ENCODE measurements around the gene DNAJC25. TPM values are rescaled to one million over a fixed set of nuclear protein-coding genes. Genes with fewer than 3 reads are reported as not detected.

Gene DNAJC25
- 6.3 and 10.2 TPM in 2 replicates for total RNA-seq (2016; rRNA removed; fragmentation: Illumina TruSeq; extraction: Trizol)
- 2.4 and 2.5 TPM in 2 replicates for total RNA-seq (2016; cell fraction: cytosol; rRNA removed; fragmentation: Illumina TruSeq; extraction: Trizol; ENCODE audit: low read depth)
- total RNA-seq (2016; cell fraction: insoluble cytoplasmic fraction; rRNA removed; fragmentation: Illumina TruSeq; extraction: Trizol) = 6.5 and 9.4 TPM in 2 replicates
- total RNA-seq (2016; cell fraction: membrane; rRNA removed; fragmentation: Illumina TruSeq; extraction: Trizol) = 5.6 and 6.1 TPM in 2 replicates
- 11.2 and 12.3 TPM in 2 replicates for total RNA-seq (2016; cell fraction: nucleus; rRNA removed; fragmentation: Illumina TruSeq; extraction: Trizol)
- polyA plus RNA-seq (2011; rRNA removed) = 4.5 and 5.7 TPM in 2 replicates
- 3.0 and 3.2 TPM in 2 replicates for polyA plus RNA-seq (2011; cell fraction: cytosol; rRNA removed)
- 3.5 and 3.7 TPM in 2 replicates for polyA plus RNA-seq (2011; cell fraction: nucleus; rRNA removed)
- polyA plus RNA-seq (2012) = 4.8 and 8.4 TPM in 2 replicates
- polyA plus RNA-seq (2016; cell fraction: cytosol; fragmentation: Illumina TruSeq; extraction: Trizol; ENCODE audit: low read depth) = 2.4 and 2.8 TPM in 2 replicates
- 7.8 TPM in 2 replicates for polyA plus RNA-seq (2016; cell fraction: insoluble cytoplasmic fraction; fragmentation: Illumina TruSeq; extraction: Trizol; ENCODE audit: low read depth)
- polyA plus RNA-seq (2016; cell fraction: membrane; fragmentation: Illumina TruSeq; extraction: Trizol; ENCODE audit: low read depth) = 5.4 and 6.1 TPM in 2 replicates
- 25.6 and 26.2 TPM in 2 replicates for polyA plus RNA-seq (2016; cell fraction: nucleus; fragmentation: Illumina TruSeq; extraction: Trizol; ENCODE audit: insufficient read depth, low read depth)
- 1.5 and 1.8 TPM in 2 replicates for polyA minus RNA-seq (2011; rRNA and poly(A)+ RNA removed; ENCODE audit: low replicate concordance)
- polyA minus RNA-seq (2011; cell fraction: cytosol; rRNA and poly(A)+ RNA removed) = 0.79 and 1.7 TPM in 2 replicates
- 5.7 and 6.7 TPM in 2 replicates for polyA minus RNA-seq (2011; cell fraction: nucleus; rRNA and poly(A)+ RNA removed)
- Bru-seq, nascent RNA = percentile 88 among the genes with signal in this experiment
- BruChase-seq, experiment 1, labeled RNA remaining after a 6-hour chase = percentile 93 among the genes with signal in this experiment
- percentile 93 among the genes with signal in this experiment for BruChase-seq, experiment 2, labeled RNA remaining after a 2-hour chase
- long read RNA-seq, experiment 1, partial matches to known transcripts = 8 of 14 reads
- long read RNA-seq, experiment 1, other reads (novel, unspliced or antisense) = 1 of 14 reads
- long read RNA-seq, experiment 2, partial matches to known transcripts = 1 of 7 reads
- long read RNA-seq, experiment 2, other reads (novel, unspliced or antisense) = 1 of 7 reads

GRCh38 chr9:111631214-111631971, at the start of gene DNAJC25:
Gene DNAJC25 (plus strand): TSS chr9:111631334. CDS start chr9:111631408, 74 bp downstream.
- WGBS (ENCODE audit: low lambda C conversion rate) = 2% methylated on average over 12 of the region's 79 CpGs
- Histone ChIP-seq H3K9me3 (ENCODE audit: low read length) (no peaks in the 10 kb centered on the region), H3K4me1 (ENCODE audit: insufficient read depth, low read length) (peaks cover 64% of the 10 kb centered on the region), H3K4me2 (ENCODE audit: low read depth, low read length) (peak within 1 kb of the TSS; percentile 97), H4K20me1 (ENCODE audit: insufficient read depth, low read length) (peaks cover 27% of the 10 kb centered on the region), H3K36me3 (replicated peaks in 1 of 2; ENCODE audit: control insufficient read depth in 1 of 2, insufficient read depth in 2 of 2, low read length in 2 of 2) (no peaks in the 10 kb centered on the region), H3K79me2 (ENCODE audit: insufficient read depth, low read length) (peaks cover 51% of the 10 kb centered on the region), H3K27me3 (ENCODE audit: control insufficient read depth in 1 of 2, insufficient read depth in 2 of 2, low read length in 2 of 2) (no peaks in the 10 kb centered on the region; a peak in 1 of 5 replicates), H3K27ac (ENCODE audit: extremely low read length, insufficient read depth, low read length) (peak within 1 kb of the TSS; percentile 80), H2AFZ (ENCODE audit: low read length) (peak within 1 kb of the TSS; percentile 94), H3K9ac (ENCODE audit: insufficient read depth, low read depth, low read length) (peak within 1 kb of the TSS; percentile 96), H3K4me3 (replicated peaks in 1 of 3; ENCODE audit: insufficient read depth in 1 of 3, low read depth in 2 of 3, low read length in 3 of 3) (peak within 1 kb of the TSS; percentile 73 to 98 (median 91))
- ChIA-PET POLR2A (interaction anchor here (0.6 to 1.6 kb wide), 12 partner anchors 9 to 148 kb away, joined by 3 to 18 read pairs (median 4); partner anchors contain the start of genes GNG10 and PTGR1), CTCF (ENCODE audit: low intra/inter-chr PET ratio, low total read pairs) (no interaction called here)
- no TSS peak for BruUV-seq (replicated peaks)
- peak; percentile 96 for DNase-seq (ENCODE audit: low spot score)
- intact Hi-C loops (cut with micrococcal nuclease; ENCODE audit: unreplicated experiment) = loop anchor here (1.0 to 2.0 kb wide), 3 partner anchors 27 to 59 kb away; no protein-coding TSS in a partner anchor
- in situ Hi-C loops (cut with HindIII; ENCODE audit: extremely low pct_ligation_motif_present, low pct_unique_long_range_greater_than_20kb) = no loop called here
- ATAC-seq = peak; percentile 88
- FAIRE-seq = no peak
- TF ChIP-seq YY1 (IDR thresholded peaks at IDR 0.05; ENCODE audit: insufficient read depth, insufficient replicate concordance, low read depth, low read length) (no peak), DNMT3B (CRISPR knock-in tag; conservative IDR thresholded peaks at IDR 0.05) (no peak), ZBTB2 (CRISPR knock-in tag; IDR thresholded peaks at IDR 0.05; ENCODE audit: low read depth) (no peak), SAP130 (CRISPR knock-in tag; IDR thresholded peaks at IDR 0.05; ENCODE audit: low read depth) (peak; percentile 76), ZNF878 (CRISPR knock-in tag; IDR thresholded peaks at IDR 0.05) (no peak), ZFP82 (CRISPR knock-in tag; IDR thresholded peaks at IDR 0.05; ENCODE audit: borderline replicate concordance) (peak; percentile 89), KLF6 (CRISPR knock-in tag; IDR thresholded peaks at IDR 0.05) (peak; percentile 79; the same call in 1 of the 2 replicates), ZNF777 (CRISPR knock-in tag; IDR thresholded peaks at IDR 0.05) (peak; percentile 66; the same call in 1 of the 2 replicates), CBX1 (IDR thresholded peaks at IDR 0.05; ENCODE audit: low read depth) (no peak), NFRKB (IDR thresholded peaks at IDR 0.05) (no peak), MLXIP (CRISPR knock-in tag; IDR thresholded peaks at IDR 0.05; ENCODE audit: borderline replicate concordance) (no peak), ZNF652 (CRISPR knock-in tag; IDR thresholded peaks at IDR 0.05; ENCODE audit: borderline replicate concordance, low read depth) (no peak)

Data from HepG2 (cell line).